Stimulated activated CD4-positive, alpha-beta T cell treated with anti-CD3 and anti-CD28 coated beads, Interleukin-2, amount 100 ng/mL, for 4 hours (primary cell): Measurements from ENCODE around the gene ABAT.
"Not testable (repeated sequence)": the region's sequence is repeated elsewhere in the genome, so short reads cannot be mapped to it uniquely, and the experiment has no call there.

Experiments used
- DNase-seq: peaks from one replicate; pipeline ENCODE4 v3.0.0-alpha.2; 2020; ENCODE audit warnings: low read depth

ABAT gene

DNA sequence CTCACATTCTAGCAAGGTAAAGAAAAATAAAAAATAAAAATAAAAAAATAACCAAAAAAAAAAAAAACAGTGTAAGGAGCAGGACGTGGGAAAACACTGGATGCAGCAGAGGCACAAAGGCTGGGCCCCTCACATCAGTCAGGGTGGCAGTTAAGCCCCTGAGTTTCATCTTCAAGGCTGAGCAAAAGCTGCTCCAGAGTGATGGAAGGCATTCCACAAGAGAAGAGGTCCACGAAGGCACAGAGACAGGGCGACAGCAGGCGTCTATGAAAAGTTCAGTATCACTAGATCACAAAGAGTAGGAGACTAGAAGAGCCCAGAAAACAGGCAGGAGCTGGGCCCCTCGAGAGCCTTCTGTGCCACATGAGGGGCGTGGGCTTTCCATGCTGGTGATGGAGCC, 111.0 kb downstream of the ABAT start:
- DNase-seq: no peak

DNA sequence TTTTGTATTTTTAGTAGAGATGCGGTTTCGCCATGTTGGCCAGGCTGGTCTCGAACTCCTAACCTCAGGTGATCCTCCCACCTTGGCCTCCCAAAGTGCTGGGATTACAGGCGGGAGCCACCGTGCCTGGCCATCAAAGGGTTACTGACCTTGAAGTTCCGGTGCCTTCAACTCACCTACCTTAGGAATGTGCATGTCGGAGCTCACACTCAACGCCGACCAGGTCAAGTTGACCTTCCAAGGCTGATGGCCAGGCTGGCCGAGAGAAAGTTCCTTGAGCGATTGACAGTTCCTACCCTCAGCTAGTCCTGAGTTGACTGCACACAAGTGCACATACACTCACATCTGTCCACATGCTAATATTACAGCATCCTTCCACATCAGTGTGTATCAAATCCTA, 111.9 kb downstream of the ABAT start:
- not testable (repeated sequence) for DNase-seq

DNA sequence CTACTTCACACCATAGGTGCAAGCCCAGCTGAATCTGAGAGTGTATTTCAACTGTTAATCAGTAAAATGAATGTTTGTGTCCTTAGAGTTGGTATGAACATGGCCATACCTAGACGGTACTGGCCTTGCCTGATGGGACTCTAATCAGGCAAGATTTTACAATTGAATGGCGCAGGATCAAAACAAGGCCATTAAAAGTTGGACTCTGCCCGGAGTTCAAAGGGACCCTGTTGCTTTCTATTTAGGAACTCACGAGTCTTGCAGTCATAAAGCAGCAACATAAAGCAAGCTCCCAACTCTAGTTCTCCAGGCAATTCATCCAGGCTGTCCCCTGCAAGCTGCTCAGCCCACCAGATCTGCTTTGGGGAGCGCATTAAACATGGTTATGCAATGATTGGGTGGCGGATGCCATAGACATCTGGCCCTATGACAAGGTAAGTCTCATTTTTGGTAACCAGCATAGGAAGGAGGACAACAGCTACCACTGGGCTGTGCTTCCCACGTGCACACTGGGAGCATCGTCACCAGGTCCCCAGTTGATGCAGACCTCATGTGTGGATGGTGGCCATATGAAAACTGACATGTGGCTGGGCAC, 114.3 kb downstream of the ABAT start:
- no peak for DNase-seq

DNA sequence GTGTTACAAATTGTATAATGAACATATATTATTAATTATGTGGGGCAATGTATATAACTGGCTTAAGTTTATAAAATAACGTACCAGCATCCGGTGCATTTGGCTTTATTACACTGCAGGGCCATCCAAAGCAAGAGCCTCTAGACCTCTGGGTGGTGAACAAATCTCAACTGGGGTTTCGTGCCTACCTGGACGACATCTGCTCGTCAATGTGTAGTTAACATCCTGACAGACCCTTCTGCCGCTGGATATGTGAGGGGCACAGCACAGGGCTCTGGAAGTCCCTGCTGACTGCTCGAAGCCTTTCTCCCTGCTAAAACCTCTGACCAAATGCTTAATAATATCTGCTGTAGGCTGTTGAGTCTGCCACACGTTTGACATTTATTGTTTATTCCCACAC, 120.7 kb downstream of the ABAT start:
- DNase-seq: no peak

DNA sequence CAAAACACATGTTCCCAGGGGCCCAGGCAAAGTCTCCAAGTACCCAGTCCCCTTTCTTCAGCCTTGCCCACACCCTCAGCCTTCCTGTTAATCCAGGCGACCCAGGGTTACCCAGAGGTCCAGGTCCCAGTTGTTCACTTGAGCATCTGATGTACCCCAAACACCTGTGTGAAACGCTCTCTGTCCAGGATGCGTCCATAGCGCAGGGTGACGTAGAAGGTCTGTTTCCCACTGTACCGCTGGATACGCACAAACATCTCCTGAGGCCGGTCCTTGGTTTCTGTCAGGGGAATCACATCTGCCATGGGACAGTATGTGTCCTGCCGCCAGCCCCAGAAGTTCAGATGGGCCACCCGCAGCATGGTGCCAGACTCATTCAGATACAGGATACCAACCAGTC, 121.4 kb downstream of the ABAT start:
- no peak for DNase-seq

DNA sequence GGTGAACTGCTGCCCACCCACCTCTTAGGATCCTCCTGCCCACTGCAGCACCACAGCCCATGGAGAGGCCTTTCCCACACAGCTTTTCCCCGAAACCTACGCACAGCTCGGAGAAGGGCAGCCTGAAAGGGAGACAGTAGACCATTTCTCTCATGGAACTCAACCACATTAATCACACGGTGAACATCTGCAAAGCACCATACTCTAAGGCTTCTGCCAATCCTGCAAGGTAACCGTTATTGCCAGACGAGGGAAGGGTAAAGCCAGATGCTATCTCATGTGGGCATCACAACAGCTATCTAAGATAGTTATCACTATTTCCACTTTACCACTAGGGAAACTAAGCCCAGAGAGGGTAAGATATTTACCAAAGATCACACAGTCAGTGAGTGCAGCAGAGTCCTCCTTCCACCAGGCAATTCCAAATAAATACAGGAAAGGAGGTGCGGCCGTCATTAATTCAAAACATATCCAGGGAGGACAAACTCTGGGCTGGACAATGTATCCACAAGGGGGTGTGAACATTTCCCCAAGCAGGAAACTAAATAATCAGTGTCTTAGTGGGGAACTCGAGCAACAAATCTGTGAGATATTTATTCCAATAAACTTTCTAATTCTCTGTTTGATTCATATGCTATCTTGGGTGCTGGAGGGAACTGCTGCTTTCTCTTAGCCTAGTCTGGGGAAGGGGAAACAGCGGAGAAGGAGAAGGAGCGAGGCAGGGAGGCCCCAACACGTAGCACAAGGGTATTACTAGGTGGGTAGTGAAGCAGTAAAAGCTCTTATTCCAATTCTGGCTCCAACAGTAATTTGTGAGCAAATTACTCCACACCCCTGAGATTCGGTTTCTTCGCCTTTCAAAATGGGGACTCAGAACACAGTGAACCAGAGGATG, 122.3 kb downstream of the ABAT start:
- no peak for DNase-seq

DNA sequence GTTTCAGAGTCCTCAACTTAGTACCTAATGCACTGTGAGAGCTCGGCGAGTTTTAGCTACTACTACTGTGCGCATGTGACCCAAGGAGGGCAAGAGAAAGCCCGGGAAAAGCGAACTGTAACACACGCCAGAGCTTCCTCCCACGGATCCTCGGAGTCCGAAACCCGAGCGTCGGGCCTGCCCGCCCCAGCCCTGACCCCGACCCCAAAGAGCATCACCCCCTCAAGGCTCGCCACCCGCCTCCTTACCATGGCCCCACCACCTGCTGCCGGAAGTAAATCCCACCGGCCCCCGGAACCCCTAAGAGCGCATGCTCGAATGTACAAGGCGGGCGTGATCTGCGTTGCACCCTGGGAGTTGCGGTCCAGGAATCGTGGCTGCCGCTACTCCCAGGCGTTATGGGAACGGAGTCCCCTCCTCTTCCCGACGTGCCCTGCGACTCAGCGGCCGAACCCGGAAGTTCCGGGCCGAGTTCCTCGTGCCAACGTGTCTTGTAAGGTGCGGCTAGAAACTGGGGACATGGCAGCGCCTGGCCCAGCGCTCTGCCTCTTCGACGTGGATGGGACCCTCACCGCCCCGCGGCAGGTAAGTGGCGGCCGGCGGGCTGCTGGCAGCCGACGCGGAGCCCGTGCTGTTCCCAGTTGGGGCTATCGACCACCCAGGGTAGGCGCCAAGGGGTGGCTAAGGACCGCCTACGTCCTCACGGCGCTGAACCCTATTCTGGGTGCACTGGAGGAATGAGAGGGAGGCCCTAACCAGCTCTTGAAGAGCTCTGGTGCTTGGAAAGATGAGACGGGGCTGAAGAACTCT, 123.2 kb downstream of the ABAT start, which contains the start of the genes PMM2 and TMEM186:
PMM2 (plus strand) TSS at position 476 of the 810 bp plus-strand sequence; CDS start at position 520, 44 bp downstream.
TMEM186 (minus strand) TSS at position 276 of the 810 bp plus-strand sequence; CDS start at position 251, 25 bp downstream.
- peak; percentile 94 for DNase-seq

DNA sequence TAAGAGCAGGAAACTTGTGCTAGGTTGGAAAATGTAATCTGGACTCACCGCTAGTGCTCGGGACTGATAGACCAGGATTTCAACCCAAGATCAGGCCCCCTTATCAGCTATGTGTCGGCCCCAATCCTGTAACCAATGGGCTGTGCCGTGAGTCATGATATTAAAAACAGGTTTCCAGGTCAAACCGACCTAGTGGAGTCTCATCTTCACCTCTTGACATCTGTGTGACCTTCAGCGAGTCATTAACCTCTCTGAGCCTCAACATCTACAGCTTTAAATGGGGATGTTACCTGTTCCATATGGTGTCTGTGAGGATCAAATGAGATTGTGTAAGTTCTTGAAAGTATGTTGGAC, 123.7 kb downstream of the ABAT start:
- peak; percentile 22 for DNase-seq

DNA sequence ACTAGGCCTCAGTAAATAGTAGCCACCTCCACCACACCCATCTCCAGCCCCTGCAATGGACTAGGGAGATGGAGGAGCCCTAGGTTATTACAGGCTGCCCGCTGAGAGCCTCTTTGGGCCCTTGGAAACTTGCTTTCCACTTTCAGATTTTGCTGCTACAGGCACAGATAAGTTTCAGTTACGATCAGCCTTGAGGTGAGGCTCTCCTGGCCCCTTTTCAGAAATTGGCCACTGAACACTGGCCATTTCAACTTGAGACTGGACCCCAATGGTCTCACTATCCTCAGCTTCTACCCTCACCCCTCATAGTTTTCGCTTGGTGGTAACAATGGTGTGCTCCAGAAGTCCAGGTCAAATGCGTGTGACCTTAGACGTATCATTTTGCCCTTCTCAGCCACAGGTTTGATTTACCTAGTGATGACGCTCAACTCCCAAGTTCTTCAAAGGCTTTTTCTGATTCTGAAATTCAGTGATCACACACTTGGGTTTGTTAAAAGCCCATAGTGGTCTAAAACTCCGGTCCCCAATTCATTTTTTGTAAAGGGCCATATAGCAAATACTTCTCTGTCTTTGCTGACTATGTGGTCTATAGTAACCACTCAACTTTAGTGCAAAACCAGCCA, 124.2 kb downstream of the ABAT start:
- DNase-seq: no peak

DNA sequence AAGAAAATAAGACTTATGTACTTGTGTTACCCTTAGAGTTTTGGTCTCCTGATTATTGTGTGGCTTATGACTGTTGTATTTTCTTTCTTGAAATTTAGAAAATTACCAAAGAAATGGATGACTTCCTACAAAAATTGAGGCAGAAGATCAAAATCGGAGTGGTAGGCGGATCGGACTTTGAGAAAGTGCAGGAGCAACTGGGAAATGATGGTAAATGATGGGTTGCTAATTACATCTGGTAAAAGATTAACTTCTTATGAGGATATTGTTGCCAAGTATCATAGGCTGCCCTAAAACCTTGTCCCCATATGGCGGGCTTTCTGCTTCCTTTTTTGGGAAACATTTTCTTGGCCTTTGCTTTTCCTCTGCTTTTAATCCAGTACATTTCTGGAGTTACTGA, 127.3 kb downstream of the ABAT start:
- DNase-seq: no peak

DNA sequence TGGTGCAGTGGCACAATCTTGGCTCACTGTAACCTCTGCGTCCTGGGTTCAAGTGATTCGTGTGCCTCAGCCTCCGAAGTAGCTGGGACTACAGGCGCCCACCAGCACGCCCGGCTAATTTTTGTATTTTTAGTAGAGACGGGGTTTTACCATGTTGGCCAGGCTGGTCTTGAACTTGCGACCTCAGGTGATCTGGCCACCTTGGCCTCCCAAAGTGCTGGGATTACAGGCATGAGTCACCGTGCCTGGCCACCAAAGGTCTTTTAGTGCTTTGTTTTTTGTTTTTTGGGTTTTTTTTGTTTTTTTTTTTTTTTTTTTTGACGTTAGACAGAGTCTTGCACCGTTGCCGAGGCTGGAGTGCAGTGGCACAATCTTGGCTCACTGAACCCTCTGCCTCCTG, 129.3 kb downstream of the ABAT start:
- not testable (repeated sequence) for DNase-seq

DNA sequence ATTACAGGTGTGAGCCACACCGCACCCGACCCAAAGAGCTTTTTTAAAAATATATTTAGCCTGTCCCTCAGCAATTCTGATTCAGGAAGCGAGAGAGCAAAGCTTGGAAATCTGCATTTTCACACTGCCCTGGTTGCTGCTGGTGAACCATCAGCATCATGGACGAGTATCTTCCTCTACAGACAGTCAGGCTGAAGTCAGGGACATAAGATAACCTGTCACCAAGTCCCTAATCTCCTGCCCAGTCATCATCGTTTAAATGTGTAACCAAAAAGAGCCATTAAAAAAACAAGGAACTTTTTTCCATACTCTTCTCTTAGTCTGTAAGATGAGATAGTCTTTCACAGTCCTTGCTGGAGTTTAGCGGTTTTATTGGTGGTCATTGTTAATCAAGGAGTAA, 129.9 kb downstream of the ABAT start:
- no peak for DNase-seq

DNA sequence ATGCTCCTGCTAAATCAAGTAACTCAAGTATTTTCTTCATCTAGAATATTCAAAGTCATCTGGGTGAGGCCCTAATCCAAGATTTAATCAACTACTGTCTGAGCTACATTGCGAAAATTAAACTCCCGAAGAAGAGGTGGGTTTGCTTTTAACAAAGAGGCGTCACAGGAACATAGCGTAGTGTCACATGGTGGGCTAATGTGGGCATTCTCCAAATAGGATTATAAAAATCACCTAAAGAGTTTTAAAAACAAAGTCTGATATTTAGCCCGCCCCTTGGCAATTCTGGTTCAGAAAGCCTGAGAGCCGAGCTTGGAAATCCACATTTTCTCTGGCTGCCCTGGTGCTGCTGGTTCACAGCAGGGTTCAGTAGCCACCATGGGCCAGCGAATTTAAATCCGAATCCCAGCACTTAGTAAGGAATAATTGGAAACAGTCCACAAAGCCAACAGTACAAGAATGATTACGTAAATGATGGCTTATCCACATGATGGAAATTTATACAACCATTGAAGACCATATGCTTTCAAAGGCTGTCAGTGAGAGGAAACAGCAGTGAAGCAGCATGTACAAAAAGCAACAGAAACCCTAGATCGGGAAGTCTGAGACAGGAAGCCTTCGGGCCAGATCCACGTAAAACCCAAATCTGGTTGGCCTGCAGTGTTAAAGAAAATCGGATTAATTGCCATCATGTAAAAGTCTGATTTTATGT, 132.0 kb downstream of the ABAT start:
- DNase-seq: no peak

DNA sequence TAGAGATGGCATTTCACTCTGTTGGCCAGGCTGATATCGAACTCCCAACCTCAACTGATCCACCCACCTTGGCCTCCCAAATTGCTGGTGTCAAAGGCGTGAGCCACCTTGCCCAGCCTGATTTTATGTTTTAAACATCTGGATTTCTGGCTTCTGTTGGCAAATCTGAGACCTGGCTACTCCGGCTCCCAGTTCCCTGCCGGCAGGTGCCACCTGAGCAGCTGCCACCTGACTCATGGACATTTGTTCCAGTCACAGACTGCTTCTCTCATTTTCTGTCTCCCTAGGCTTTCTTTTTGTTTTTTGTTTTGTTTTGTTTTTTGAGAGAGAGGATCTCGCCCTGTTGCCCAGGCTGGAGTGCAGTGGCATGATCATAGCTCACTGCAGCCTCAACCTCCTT, 132.8 kb downstream of the ABAT start:
- no peak for DNase-seq

DNA sequence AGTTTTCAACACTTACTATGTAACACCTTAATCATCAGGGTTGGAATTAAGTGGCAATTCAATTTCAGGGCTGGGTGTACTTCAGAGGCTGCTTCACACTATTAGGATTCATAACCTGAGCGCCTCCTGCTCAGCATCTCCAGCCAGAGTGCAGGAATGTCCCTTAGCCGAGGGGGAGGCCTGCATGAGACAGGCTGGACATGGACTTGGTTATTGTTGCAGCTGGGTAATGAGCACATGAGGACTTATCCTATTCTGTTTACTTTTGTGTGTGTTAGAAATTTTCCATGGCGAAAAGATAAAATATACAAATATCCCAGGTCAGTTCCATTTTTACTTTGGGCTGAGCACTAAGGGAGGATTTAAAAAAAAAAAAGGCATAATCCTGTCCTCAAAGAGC, 133.6 kb downstream of the ABAT start:
- no peak for DNase-seq

DNA sequence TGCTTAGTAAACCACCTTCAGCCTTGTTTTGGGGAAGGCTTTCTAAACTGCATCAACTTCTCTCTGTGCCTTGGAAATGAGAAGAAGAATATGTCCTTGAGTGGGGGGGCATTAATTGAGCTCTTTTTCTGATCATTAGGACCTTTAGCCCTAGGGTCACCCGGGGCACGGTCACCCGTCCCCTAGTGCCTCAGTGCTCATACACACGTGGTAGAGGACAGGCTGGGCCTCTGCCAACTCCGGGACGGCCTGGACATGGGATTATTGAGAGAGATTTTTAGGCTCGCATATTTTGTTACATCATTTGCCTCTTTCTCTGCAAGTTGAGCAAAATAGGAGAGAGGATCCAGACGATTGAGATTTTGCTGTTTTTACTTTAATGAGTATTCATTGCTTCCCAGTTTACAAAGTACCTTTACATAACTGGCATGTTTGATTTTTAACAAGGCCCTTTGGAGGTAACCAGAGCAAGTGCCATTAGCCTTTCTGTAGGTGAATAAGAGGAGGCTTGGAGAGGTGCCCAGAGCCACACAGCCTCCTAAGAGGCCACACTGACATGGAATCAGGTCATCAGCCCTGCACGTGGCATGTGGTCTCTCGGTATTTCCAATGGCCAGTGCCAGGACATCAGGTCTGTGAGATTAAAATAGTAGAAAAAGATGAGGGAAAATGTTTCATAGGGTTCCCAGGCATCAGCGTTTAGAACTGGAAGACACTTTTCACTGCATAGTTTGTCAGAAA, 134.4 kb downstream of the ABAT start:
- DNase-seq: no peak

DNA sequence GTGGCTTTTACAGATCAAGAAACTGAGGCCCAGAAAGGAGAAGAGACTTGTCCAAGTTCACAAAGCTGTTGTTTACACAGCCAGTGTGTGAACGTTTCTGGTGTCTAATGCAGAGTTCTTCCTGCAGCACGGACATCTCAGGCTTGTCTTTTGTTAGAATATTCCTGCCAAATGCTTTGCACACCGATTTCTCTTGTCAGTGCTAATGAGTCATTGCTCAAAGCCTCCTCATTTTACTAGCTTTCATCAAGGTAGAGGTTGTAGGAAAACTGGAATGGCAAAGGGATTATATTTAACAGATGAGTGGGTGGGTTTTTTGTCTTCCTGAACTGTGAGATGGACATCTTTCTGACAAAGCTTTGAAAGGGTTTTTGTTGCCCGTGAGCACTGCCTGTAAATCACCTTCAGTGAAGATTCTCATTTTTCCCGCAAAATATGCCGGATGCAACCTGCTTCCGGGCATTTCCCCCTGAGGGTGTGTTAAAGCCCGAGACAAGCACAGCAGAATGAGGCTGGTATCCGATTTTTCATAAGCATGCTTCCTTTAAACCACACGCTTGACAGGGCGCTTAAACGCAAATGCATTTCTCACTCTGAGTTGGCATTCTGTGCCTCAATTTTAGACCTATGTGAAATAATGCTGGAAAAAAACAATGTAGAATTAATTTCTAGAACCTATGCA, 137.9 kb downstream of the ABAT start:
- no peak for DNase-seq

DNA sequence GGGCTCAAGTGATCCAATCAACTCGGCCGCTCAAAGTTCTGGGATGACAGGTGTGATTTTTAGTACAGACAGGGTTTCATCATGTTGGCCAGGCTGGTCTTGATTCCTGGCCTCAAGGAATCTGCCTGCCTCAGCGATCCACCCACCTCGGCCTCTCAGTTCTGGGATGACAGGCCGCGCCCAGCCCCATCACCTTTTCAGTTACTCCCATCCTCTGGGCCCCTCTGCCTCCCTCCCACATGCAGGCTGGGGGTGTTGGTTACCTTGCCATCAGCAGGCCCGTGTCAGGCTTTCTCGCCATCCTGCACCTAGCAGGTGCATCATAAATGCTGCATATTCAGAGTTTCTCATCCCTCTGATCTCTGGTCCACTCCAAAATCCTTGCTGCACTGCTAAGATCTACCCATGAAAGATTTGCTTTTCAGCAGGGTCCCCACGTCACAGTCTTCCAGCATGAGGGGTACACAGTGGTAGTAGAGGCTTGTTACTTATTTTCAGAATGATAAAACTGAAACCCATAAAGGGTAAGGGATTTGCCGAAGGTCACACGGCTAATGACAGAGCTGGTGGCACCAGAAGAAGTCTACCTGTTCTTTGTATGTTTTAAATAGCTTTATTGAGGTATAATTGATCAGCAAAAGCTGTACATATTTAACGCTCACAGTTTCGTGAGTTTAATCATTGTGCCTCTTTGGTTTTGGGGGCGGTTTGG, 139.8 kb downstream of the ABAT start:
- no peak for DNase-seq

DNA sequence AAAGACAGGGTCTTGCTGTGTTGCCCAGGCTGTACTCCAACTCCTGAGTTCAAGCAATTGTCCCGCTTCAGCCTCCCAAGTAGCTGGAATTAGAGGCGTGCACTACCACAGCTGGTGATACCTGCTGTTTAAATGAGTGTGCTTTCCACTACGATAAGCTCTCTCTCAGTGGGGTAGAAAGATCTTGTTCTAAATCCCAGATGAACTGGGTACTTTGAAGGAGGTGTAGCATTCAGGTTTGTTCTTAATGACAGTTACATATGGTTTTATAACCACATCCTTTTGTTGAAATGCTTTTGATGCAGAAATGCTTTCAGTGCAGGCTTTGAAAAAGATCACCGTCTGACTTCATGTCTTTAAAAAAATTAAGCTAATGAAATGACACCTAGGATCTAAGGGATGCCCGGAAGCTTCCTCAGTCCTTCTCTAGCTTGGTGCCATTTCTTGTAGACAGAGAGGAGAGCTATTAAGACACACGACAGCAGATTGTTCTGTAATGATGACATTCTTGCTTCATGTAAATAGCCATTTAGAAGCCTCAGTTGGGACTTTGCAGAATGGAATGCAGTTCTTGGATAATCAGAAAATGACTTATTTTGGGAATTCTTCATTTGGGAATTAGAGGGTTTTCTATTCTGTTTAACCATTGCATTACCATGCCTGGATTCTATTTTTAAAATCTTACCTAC, 142.7 kb downstream of the ABAT start:
- no peak for DNase-seq
